ENCODE results near the gene POU4F2.
"Not testable (repeated sequence)": the region's sequence is repeated elsewhere in the genome, so short reads cannot be mapped to it uniquely, and the experiment has no call there.

The POU4F2 gene

GRCh38 chr4:146655521-146655856 is 16.8 kb downstream of the POU4F2 start:
- no peak for DNase-seq

- no peak for DNase-seq
These were observed 22.7 kb downstream of the POU4F2 start for GRCh38 chr4:146661367-146661766.

DNA sequence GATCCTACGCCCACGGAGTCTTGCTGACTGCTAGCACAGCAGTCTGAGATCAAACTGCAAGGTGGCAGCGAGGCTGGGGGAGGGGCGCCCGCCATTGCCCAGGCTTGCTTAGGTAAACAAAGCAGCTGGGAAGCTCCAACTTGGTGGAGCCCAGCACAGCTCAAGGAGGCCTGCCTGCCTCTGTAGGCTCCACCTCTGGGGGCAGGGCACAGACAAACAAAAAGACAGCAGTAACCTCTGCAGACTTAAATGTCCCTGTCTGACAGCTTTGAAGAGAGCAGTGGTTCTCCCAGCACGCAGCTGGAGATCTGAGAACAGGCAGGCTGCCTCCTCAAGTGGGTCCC is 25.2 kb downstream of the POU4F2 start:
- DNase-seq: not testable (repeated sequence)

GRCh38 chr4:146674829-146675570 is 36.3 kb downstream of the POU4F2 start:
- no peak for DNase-seq

All from activated CD8-positive, alpha-beta memory T cell treated with anti-CD3 and anti-CD28 coated beads, Interleukin-2, amount 50 U/mL, for 48 hours (primary cell).